ENCODE results near the gene CDH4.

The CDH4 gene

GRCh38 chr20:61879303-61879620 lies 627.2 kb downstream of the CDH4 start:
- TF ChIP-seq ZFX (IDR thresholded peaks at IDR 0.05; ENCODE audit: borderline replicate concordance) = no peak
- TF ChIP-seq CTCF (IDR thresholded peaks at IDR 0.05) = no peak
- no peak overlapping the region for H3K27ac ChIP-seq

- H3K27ac ChIP-seq = no peak overlapping the region
- TF ChIP-seq ZFX (IDR thresholded peaks at IDR 0.05; ENCODE audit: borderline replicate concordance) (no peak), CTCF (IDR thresholded peaks at IDR 0.05) (no peak)
Measured at GRCh38 chr20:61879694-61880093, 627.6 kb downstream of the CDH4 start.

- TF ChIP-seq CTCF (IDR thresholded peaks at IDR 0.05) (no peak), ZFX (IDR thresholded peaks at IDR 0.05; ENCODE audit: borderline replicate concordance) (no peak)
- no peak overlapping the region for H3K27ac ChIP-seq
Measured at GRCh38 chr20:61880706-61881105, 628.6 kb downstream of the CDH4 start.

- TF ChIP-seq CTCF (IDR thresholded peaks at IDR 0.05) = no peak
- no peak for TF ChIP-seq ZFX (IDR thresholded peaks at IDR 0.05; ENCODE audit: borderline replicate concordance)
- H3K27ac ChIP-seq = no peak overlapping the region
Measured at GRCh38 chr20:61881416-61881815, 629.4 kb downstream of the CDH4 start.

- TF ChIP-seq ZFX (IDR thresholded peaks at IDR 0.05; ENCODE audit: borderline replicate concordance) = no peak
Measured at GRCh38 chr20:61881861-61882260, 629.8 kb downstream of the CDH4 start.

GRCh38 chr20:61882716-61883615 lies 630.9 kb downstream of the CDH4 start:
- H3K27ac ChIP-seq = no peak overlapping the region
- TF ChIP-seq CTCF (IDR thresholded peaks at IDR 0.05) (no peak), ZFX (IDR thresholded peaks at IDR 0.05; ENCODE audit: borderline replicate concordance) (no peak)

More at GRCh38 chr20:61881861-61882260, 629.8 kb downstream of the CDH4 start:
- no peak overlapping the region for H3K27ac ChIP-seq

GRCh38 chr20:61883857-61884393 lies 631.9 kb downstream of the CDH4 start:
- TF ChIP-seq ZFX (IDR thresholded peaks at IDR 0.05; ENCODE audit: borderline replicate concordance) = no peak
- TF ChIP-seq CTCF (IDR thresholded peaks at IDR 0.05) = no peak
- no peak overlapping the region for H3K27ac ChIP-seq
